NCI-H345 (cell line): ENCODE results near the gene TMEM72.

Source experiments
- DNase-seq: peaks from one replicate; lab custom pipeline; 2025; lab: John Stamatoyannopoulos, UW

Gene TMEM72

GRCh38 chr10:44980309-44981171, 69.4 kb downstream of the TMEM72 start:
- no peak for DNase-seq

- DNase-seq, result no peak
These were observed 70.3 kb downstream of the TMEM72 start for GRCh38 chr10:44981172-44982113.

- no peak for DNase-seq
These were observed 71.0 kb downstream of the TMEM72 start for GRCh38 chr10:44982114-44982460.

- no peak for DNase-seq
These were observed 71.4 kb downstream of the TMEM72 start for GRCh38 chr10:44982496-44982895.

GRCh38 chr10:44983066-44983894, 72.1 kb downstream of the TMEM72 start:
- DNase-seq, result no peak

GRCh38 chr10:44983895-44984278, 72.8 kb downstream of the TMEM72 start:
- no peak for DNase-seq

- no peak for DNase-seq
These were observed 73.5 kb downstream of the TMEM72 start for GRCh38 chr10:44984671-44985101.

- no peak for DNase-seq
These were observed 74.1 kb downstream of the TMEM72 start for GRCh38 chr10:44985175-44985681.

- DNase-seq, result no peak
These were observed 75.0 kb downstream of the TMEM72 start for GRCh38 chr10:44986179-44986578.
